AG20443 (cell line): Measurements from ENCODE around the gene ACTL10.

Source experiments
- DNase-seq: peaks from one replicate; pipeline ENCODE4 v3.0.0; 2012; ENCODE audit warnings: low spot score, mixed read lengths

The ACTL10 gene

DNA sequence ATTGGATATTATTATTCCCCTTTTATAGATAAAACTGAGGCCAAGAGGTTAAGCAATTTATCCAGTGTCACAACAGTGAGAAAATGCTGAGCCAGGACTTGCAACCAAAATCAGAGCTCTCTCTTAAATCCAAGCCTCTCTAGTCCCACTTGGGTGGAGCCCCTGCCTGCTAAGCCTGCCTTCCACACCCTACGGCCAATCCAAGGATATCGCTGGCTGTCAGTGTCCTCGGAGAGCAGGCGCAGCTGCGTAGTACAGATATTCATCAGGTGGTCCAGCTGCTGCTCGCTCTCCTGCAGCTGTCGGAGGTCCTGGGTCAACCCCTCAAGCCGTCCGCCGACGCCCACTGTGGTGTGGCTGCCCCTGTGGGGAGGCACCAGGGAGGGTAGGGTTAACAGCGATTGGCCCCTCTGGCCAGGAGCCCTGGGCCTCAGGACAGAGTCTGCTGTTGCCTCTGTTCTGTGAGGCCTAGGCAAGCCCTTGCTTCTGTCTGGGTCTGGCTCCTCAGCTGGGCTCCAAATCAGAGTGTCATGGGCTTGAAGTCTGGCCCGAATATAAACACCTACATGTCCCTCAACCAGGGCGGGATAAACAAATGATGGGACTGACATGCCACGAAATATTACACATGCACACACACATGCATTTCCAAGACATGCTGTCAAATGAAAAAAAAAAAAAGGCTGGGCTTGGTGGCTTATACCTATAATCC, 11.4 kb downstream of the ACTL10 start:
- DNase-seq, result no peak

DNA sequence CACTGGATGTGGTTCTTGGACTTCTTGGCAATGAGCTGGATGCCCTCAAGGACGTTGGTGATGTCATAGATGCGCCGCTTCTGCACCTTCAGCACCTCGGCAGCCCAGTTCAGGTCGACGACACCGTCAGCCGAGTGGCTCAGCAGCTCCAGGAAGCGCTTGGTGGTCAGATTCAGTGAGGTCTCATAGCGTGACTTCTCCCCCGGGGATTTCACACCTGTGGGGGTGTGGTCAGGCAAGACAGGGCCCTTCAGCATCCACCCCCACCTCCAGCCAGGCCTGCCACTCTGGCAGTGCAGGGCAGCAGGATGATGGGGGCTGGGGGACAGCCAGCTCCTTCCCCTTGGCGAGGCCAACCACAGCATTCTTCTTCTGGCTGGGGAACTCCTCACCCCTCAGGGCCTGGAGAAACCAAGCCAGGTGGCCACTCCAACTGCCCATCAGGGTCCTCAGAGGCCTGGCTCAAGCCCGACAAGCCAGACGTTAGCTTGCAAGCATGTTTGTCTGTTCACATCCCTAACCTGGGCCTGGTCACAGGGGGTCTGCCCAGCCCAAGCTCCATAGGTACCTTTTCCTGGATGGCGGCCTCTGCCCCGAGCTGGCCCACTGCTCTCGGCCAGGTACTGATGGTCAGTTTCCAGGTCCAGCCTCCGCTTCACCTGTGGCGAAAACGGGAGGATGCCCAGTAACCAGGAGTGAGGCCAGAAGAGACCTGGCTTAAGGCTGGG, 13.2 kb downstream of the ACTL10 start:
- no peak for DNase-seq

DNA sequence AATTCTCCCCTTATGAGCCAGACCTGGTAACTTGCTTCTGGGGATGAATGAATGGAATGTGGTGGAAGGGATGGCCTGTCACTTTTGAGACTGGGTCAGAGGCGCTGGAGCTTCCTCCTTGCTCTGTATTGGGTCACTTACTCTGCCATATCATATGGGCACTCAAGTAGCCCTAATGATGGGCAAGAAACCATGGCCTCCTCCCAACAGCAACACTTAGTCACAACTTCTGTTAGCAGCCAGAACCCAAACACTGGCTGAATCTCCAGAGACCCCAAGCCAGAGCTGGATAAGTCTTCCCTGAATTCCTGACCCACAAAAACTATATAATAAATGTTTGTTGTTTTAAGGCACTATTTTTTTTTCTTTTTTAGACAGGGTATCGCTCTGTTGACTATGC, 13.9 kb downstream of the ACTL10 start:
- DNase-seq, result peak; percentile 43

DNA sequence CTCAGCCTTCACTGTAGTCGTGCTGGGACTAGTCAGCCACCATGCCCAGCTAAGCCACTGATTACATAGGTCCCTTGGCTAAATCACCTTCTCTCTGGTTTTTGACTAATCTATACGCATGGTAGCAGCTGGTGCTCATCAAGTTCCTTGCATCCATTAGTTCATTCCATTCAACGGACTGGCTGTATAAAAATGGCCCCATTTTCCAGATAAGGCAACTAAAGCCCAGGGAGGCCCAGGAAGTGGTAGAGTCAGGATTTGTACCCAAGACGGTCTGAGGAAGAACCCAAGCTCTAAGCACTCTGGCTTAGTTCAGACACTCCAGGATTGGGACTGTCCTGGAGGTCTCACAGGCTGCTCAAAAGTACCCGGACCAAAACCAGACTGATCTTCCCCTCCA, 14.5 kb downstream of the ACTL10 start:
- DNase-seq, result no peak

DNA sequence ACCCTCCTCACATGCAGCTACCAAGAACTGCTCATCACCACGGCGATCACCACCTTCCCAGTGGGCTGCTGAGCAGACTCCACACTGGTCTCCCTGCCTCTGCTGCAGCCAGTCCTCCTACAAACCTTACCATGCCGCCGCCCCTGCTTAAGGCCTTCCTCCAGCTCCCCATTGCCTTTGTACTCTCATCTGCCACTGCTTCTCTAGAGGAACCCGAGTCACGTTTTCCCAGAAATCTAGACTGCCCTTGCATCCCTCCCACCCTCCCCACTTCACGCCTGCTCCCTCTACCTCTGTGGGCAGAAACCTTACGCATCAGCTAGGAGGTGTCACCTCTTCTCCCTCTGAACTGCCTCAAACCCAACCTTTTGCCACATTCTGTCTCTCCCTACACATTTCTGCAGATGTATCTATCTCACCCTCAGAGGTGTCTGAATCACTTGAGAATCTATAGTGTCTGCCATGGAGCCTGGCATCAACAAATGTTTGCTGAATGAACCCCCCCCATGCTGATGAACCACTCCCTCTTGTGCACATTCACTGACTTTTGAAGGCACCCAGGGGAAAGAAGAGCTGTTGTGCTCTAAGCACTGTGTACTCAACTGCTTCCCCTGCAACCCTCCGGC, 15.1 kb downstream of the ACTL10 start:
- no peak for DNase-seq

DNA sequence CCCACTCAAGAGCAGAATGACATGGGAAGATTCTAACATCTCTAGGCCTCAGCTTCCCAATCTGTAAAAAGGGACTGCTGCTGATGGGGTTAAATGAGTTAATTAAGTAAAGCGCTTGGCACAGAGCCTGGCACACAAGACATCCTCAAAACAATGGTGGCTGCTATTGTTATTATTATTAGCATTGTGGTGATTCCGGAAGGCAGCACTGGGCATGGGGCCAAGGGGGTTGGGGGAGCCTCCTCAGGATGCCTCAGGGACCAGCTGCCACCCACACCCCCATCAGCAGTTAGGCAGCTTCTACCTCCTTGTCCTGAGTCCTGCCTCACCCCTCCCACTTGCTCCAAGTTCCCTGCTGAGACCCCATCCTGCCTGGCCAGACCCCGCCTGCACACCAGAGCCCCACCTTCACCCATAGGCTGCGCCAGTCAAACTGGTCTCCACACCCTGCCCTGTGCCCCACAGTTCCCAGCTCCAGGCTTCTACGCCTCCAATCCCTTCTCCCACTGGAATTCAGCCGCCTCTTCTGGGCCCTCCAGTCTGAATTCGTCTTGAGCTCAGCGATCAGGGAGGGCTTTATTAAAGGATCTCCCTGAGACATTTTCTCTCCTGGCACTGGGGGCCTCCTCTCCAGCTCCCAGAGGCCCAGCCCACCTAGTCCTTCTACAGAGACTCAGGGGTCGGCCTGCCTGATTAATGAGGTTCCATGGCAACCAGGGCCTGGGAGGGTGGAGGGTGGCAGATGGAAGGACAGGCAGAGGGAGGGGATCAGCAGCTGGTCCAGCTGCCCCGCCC, 18.0 kb downstream of the ACTL10 start:
- no peak for DNase-seq

DNA sequence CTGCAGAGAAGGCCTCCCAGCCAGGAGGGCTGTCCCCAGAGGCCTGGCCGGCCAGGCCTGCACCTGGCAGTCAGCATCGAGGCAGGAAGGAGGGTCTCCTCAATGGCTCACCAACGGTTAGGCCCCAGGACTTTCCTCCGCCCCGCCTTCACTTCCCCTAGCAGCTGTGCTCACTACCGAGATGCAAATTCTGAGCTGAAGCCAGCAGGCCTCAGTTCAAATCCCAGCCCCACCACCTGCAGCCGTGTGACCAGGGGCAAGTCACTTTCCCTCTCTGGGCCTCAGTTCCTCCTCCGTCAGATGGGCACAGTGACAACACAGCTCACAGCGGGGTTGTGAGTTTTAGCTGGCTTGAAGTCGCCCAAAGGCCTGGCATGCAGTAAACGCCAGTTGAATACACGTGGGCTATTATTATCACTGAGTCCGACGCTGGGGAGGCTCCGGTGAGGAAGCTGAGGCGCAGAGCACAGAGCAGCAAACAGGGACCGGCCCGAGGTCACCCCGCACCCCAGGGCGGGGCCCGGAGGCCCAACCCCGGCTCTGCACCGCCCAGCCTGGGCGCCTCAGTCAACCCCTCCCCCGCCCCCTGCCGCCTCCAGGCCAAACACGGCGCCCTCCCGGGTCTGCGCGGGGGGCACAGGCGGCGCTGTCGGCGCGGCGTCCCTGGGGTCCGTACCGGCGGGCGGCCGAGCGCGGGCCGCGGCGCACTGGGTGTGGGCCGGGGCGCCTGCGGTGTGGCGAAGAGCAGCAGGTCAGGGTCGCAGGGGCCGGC, 18.8 kb downstream of the ACTL10 start:
- DNase-seq, result peak; percentile 65

DNA sequence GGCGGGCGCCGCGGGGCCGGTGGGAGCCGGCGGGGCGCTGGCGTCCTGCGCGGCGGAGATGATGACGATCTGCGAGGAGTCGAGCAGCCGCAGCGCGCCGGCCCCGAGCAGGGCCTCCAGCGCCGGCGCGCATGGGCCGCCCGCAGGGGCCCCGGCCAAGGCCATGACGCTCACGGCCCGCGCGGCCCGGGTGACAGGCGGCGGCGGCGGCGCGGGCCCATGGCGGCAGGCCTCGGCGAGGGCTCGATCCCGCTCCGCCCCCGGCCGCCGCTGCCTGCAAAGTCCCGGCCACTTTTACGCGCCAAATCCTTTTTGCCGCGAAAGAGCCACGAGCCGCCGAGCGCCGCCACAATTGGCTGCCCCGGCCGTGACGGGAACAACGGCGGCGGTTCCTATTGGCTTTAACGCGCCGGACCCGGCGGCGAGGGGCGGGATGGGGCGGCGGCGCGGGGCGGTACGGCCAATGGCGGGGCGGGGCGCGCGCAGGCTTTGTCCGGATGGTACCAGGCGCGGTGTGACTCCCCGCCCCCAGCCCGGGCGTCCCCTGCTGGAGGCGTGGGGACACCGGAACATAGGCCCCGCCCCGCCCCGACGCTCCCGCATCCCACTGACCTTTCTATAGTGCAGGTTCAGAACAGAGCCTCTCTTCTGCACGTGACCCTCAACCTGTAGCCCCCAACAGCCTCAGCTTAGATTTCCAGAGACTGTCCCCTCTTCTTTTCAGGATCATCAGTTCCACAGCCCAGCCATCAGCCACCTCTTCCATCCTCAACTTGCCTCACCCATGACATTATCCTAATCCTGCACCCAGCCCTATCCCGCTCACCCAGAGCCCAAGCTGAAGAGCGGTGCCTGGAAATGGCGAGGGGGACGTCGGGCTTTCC, 19.6 kb downstream of the ACTL10 start, which contains the start of gene E2F1:
Gene E2F1, minus strand, starts transcription at position 286 of the 884 bp plus-strand sequence. Its CDS starts 121 bp downstream, at position 165.
- peak; percentile 99 for DNase-seq

DNA sequence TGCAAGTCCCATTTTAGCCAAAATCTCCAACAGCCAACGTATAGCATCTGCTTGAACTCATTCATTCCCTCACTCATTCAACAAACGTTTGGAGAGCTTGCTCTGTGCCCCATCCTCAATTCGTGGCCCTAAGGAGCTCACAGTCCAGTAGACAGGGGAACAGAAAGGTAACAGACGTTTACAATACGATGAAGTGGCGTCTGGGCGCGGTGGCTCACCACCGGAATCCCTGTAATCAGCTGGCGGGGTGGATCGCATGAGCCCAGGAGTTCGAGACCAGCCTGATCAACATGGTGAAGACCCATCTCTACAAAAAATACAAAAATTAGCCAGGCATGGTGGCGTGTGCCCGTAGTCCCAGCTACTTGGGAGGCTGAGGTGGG, 20.2 kb downstream of the ACTL10 start:
- no peak for DNase-seq

DNA sequence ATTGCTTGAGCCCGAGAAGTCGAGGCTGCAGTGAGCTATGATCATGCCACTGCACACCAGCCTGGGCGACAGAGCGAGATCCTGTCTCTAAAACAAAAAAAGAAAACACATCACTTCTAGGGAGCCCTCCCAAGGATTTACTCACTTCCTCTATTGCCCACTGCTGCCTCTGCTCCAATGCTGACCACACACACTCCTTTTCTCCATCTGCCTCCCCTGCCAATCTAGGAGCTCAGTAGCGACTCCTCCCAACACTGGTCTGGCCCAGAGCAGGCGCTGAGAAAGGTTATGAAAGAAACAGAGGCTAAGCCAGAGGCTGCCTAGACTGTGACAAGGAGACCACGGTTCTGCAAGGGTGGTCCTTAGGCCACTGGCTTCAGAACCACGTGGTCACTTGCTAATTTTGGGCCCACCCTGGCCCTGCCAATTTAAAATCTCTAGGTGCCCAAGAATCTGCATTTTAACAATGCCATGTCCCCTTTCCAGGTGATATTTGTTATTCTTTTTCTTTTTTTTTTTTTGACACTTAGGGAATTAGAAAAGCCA, 20.7 kb downstream of the ACTL10 start:
- DNase-seq, result no peak

DNA sequence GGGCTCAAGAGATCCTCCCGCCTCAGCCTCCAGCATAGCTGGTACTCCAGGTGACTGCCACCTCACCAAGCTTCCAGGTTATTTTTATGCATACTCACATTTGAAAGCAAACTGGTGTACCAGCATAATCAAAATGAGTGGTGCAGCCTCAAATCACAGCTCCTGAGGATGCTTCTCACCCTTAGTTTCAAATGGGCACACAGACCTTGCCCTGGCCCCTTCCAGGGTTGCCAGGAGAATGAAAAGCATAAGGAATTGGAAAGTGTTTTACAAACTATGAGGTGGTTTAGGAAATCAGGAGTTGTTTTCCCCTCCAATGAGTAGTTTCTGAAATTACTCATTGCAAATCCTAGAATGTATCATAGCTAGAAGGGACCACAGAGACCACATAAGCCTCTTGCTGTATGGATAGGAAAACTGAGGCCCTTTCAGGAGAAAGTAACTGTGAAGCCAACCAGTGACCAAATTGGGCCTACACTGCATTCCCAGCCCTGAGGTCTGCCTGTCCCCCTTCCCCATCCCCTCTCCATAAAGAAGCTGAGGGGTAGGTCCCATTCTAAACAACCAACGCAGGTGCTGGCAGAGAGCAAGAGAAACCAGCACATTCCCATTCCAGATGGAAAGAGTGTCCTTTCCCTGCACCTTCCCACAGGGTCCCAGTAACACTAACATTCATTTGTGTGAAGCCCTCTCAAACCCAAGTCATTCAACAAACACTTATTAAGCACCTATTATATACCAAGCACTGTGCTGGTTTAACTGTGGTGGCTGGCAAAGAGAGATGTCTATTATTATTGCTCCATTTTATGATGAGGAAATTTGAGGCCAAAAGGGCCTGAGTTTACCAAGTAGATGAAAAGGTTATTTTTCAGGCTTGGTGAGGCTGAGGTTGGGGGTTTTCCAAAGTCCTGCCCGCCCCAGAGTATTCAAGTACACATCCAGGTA, 21.5 kb downstream of the ACTL10 start:
- no peak for DNase-seq

DNA sequence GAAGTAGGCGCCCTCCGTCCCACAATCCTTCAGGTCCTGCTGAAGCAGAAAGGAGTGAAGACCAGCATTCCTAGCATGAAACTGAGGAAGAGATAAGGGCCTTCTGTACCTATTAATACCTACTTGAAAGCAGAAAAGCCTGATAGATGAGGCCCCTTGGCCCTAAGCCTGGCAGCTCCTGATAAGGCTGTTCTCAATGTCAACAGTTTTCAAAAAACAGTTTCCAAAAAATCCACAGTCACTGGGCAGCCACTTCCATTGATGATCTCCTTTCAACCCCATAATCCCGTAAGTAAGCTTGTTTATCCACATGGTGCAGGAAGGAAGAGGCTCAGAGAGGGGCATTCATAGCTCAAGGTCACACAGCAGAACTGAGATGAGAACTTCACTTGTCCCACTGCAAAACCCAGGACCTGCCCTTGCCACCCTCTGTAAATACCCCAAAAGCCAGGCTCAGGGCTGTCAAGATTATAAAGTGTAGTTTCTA, 22.2 kb downstream of the ACTL10 start:
- DNase-seq, result no peak

DNA sequence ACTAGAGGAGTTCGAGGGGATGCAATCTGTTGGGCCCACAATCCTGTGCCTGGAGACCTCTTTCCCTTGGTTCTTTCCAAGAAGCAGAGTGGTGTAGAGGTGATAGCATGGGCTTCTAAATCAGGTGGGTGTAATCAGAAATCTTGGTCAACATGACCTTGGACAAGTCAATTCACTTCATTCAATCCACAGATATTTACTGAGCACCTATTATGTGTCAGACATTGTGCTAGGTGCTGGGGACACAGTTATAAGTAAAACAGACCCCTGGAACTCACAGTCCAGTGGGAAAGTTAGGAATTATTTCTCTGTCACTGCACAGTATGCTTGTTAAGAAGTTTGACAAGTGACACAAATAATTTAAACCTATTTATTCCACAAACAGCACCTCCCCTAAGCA, 22.8 kb downstream of the ACTL10 start:
- no peak for DNase-seq

DNA sequence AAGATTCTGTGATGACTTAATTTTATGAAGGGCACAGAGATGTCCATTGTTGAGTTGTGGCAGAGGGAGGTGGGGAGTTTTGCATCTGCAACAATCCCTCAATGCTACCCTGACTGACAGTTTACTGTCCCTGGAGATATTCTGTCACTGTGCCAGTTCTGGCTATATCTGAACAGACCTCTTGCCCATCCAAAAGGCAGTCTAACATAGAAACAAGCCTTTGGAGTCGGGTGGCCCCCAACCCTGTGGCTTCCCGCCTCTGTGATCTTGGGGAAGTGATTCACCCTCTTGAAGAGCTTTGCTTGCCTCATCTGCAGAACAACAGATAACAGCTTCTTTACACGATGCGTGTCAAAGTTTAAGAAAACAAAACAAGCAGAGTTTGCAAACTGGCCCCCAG, 23.2 kb downstream of the ACTL10 start:
- no peak for DNase-seq

DNA sequence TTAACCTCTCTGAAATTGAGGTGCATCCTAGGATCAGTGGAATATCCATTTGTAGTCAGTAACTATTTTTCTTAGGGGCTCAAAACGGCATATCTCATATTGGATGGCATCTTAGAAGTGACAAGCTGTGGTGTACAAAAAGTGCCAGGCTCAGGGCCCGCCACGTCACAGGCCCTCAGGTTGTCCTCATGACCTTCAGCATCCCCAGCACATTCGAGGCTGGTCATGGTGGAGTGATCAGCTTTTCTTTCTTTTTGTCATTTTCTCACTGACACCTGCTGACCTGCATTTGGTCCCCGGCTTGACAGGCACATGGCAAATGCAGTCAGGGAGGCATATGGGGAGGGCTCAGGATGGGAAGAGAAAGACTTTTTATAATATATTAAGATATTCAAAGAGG, 26.5 kb downstream of the ACTL10 start:
- DNase-seq, result no peak

DNA sequence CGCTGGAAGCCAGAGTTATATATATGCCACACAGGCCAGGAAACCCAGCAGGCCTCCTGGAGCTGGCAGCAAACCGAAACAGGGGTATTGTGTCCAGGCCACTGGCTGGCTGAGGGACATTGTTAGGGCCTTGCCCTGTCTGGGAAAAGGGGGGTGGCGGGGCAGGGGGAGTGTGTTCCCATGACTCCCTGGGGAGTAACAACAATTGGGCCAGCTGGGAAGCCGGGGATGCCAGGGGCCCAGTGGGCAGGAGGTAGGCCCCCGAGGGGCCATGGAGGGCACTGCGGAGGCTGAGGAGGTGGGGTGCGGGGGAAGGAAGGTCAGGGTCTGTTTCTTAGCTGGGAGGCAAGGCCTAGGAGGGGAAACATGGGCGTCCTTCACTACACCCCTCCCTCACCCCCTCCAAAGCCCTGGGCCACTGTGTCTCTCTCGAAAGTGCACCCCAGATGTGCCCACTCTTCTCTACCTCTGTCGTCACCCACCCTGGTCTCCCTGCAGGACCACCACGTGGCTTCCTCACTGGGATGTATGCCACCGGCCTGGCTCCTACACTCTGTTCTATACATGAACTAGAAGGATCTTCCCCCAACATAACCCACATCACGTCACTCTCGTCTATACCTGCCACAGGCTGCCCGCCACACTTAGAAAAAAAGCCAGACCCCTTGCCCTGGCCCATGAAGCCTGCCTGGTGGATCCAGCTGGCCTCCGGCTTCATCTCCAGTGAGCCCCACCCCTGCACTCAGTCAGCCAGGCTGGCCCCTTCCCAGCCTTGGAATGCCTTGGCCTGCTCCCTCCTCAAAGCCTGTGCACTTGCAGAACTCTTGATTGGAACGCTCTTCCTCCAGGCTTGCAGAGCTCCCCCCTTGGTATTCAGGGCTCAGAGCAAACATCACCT, 27.2 kb downstream of the ACTL10 start:
- no peak for DNase-seq

DNA sequence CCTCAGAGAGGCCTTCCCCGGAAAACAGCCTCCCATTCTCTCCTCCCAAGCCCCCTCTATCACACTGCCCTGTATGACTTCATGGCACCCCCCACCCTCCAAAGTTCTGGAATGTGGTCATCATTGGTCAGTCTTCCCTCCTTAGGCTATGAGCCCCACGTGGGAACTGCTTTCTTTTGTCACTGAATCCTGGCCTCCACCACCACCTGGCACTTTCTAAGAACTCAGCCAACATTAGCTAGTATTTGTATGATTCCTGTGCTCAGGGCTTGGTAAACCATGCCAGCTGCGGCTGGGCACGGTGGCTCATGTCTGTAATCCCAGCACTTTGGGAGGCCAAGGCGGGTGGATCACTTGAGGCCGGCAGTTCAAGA, 27.9 kb downstream of the ACTL10 start:
- DNase-seq, result no peak

DNA sequence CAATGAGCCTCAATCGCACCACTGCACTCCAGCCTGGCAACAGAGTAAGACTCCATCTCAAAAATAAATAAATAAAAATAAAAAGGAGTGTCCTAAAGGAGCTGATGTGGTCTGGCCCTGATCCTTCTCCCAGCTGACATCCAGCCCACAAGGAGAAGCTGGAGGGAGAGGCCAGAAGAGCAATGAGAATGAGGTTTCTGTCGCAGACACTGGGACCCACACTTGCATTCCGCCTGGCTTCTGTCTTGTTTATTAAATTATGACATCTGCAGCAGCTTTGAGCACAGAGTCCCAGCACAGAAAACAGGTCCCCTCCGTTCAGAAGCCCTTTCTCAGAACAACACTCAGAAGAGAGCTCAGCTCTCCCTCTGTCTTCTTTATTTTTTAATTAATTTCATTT, 29.7 kb downstream of the ACTL10 start:
- DNase-seq, result no peak
